GM19395 (cell line): ENCODE results near the gene MAP1LC3B.

Experiments used
- ATAC-seq: cut with Tn5 transposase; IDR thresholded peaks from one replicate; pipeline ENCODE4 v1.9.1; 2021; ENCODE audit warnings: mild to moderate bottlenecking, moderate library complexity; ENCODE audit not compliant: unreplicated experiment

Gene MAP1LC3B

GRCh38 chr16:87407511-87408112 lies 15.5 kb downstream of the MAP1LC3B start:
- no peak for ATAC-seq

DNA sequence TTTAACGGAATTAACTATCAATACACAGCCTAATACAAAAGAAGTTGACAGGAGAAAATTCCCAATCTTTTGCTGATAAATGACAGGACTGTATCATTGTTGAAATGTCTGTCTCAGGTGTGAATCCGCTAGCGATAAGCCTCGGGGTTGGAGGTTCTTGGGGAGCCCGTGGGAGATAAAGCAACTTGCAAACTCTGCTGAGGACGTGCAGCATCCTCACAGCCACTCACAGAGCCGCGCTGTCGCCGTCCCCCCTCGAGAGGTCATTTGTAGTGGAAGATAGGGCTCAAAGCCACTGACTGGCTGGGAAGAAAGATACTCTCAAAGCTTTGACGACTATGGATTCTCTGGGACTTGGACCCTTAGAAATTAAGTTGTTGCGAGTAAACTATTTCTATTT lies 17.0 kb downstream of the MAP1LC3B start:
- ATAC-seq = no peak

DNA sequence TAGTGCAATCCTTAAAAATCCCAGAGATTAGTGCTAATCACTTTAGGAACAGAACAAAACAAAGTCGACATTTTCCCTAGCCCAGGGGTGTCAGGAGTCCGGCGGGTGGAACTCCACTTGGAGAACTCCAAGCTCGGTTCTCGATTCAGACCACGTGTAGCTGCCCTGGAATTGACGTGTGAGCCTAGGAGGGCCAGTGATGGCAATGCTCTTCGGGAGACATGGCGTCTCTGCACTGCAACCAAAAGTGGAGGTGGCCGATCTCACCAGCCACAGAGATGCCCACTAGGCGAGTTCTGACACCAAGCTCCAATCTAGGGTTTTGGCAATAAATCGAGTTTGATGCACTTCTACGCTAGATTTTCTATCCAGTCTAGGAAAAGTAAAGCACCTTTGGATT lies 17.6 kb downstream of the MAP1LC3B start:
- ATAC-seq = no peak

DNA sequence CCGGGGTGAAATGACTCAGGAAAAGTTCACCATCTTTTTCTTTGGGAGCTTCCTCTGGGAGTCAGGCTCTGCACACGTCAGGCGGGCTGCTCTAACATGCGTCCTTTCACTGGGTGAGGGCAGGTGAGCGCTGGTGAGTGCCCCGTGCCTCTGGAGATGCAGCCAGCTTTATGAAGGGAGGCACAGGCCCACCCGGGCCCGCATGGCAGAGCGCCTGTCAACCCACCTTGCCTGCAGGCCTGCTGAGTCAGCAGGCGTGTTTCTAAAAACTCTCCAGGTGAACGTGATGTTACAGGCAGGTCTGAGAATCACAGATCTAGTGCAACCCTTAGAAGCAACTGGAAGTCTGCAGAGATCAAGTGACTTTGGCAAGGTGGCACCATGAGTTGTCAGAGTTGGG lies 18.4 kb downstream of the MAP1LC3B start:
- ATAC-seq = no peak

DNA sequence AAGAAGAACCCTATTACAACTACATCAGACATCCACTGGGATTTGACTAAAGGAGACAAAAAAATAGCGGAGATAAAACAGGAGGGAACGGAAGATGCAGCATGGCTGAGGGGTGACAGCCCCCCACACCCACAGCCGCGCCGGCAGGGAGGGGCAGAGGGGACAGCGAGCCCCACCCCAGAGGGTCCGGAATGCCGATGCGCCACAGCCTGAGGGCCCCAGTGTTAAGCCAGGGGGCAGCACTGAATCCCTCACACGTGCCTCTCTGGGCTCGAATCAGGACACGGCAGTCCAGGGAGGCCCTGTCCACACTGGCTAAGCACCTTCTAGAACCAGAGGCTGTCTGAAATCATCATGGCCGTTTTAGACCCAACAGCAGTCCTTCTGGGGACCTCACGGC lies 18.8 kb downstream of the MAP1LC3B start:
- ATAC-seq = no peak

GRCh38 chr16:87411375-87412271 lies 19.5 kb downstream of the MAP1LC3B start:
- ATAC-seq = no peak

DNA sequence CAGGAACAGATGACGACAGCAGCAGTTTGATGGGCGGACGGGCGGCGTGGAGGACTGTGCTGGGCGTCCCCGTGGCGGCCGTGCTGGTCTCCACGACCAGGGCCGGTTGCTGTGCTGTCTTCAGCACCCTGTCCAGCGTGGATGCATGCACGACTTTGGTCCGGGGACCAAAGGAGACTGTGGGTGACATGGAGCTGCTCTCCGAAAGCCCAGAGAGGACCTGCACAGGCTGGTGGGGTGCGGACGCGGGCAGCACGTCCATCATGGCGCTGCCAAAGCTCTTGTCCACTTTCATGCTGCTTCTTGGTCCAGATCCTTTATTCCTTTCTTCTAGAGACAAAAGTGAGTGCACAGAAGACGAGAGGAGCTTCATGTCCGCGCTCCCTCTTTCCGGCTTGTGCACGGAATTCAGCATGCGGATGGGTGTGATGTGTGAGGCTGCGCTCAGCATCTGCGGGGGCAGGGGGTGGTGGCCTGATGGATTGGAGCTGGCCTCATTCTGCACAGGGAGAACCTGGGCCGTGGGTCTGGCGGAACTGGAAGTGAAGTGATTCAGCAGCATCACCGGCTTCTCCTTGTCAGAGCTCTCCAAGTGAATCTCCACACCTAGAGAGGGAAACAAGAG lies 20.3 kb downstream of the MAP1LC3B start:
- ATAC-seq = no peak

- ATAC-seq = no peak
Measured at GRCh38 chr16:87412996-87413421, 20.9 kb downstream of the MAP1LC3B start.

- no peak for ATAC-seq
Measured at GRCh38 chr16:87414251-87414680, 22.1 kb downstream of the MAP1LC3B start.

DNA sequence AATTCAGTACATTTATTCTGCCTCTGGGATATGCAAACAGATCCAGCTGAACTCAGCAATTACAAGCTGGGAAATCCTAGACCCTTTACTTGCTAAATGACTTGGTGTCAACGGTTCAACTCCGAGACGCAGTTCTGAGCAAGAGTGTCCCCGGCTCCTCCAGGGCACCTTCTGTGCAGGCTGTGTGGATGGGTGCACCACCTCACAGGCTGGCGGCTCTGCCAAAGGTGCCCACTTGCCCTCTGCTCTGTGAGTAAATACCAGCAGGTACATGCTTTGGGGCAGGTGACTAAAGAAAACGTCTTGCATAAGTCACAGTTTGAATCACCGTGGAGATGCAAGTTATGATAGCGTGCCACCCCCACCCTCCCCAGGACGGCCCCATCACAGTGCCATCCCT lies 23.3 kb downstream of the MAP1LC3B start:
- no peak for ATAC-seq

GRCh38 chr16:87416826-87417527 lies 24.8 kb downstream of the MAP1LC3B start:
- ATAC-seq = no peak

DNA sequence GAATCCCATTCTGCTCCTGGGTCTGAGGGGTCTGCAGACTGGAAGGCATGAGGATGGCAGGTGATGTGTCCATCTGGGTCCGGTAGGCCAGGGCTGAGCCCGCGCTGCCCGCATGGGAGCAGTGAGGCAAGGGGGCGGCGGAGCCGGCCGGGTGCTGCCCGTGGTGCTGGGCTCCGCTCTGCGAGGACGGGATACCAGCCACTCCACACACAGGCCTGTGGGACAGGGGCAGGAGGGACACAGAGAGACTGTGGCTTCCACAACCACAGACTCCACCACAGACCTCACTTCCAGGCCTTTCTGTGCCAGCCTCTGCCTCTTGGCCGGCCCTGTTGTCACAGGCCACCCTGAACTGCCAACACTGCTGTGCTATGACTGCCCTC lies 25.4 kb downstream of the MAP1LC3B start:
- no peak for ATAC-seq

DNA sequence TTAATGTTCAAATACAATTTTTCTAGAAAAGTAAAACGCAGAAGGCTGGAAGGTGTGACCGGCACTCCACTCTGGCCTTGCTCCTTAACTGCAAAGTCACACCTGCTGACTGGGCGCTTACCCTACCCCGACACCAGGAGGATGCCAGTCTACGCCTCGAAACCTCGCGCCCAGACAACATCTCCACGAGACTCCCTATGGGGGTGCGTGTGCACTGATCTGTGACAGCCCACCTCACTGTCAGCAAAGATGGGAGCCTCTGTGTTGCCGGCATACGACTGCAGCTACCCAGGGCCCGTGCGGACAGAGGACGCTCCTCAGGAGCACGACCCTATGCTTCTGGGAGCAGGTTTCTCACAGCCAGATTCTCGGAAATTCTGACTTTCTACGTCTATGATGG lies 26.1 kb downstream of the MAP1LC3B start:
- no peak for ATAC-seq

DNA sequence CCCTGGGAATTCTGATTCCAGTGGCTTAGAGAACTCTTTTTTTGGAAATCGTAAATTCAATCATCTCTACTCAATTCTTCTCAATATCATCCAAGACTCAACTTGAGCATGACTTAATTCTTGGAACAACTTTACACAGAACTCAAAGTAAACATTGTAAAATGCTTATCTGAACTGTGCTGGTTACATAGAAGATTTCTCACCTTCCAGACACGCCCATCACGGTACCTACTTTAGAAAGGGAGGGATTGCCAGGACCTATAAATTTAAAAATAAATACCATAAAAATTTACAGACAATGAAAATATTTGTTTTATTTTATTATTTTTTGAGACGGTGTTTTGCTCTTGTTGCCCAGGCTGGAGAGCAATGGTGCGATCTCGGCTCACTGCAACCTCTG lies 26.5 kb downstream of the MAP1LC3B start:
- no peak for ATAC-seq

DNA sequence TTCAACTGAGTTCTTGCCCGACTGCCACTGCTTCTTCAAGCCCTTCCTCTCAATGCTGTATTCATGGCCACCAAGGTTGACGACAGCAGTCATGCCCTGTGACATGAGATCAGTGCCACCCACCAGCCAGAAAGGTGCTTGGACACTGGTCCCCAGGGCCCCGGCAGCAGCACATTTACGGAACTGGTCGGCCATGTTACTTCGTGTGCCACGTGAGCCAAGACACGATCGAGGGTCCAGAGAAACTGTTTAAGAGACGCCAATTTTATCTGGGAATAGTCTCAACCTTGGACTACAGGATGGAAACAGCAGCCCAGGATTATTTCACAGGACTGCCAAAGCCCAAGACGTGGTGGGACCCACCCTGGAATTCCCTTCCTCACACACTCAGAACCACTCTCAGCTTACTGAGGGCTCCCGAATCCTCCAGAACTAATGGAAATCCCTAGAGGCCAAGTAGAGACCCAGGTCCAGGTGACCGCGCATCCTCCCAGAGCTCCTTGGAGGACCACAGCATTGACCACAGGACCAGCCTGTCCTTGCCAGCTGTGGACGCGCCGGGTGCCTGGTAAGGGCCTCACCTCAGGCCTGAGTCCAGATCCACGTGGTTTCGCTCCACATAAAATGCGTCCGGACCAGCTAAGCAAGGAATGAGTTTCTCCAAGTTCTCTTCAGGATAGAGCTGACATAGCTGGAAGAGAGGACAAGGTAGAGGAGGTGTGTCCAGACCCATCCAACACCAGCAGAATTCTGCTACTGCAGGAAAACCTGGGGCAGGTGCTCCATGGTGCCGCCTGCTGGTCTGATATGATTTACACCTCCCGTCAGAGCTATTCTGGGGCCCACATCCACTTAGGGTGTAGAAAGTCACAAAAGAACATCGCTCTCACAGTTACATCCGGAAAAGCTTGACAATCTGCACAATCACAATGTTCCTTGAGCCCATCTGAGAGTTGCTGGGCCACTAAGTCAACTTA lies 28.2 kb downstream of the MAP1LC3B start:
- no peak for ATAC-seq

DNA sequence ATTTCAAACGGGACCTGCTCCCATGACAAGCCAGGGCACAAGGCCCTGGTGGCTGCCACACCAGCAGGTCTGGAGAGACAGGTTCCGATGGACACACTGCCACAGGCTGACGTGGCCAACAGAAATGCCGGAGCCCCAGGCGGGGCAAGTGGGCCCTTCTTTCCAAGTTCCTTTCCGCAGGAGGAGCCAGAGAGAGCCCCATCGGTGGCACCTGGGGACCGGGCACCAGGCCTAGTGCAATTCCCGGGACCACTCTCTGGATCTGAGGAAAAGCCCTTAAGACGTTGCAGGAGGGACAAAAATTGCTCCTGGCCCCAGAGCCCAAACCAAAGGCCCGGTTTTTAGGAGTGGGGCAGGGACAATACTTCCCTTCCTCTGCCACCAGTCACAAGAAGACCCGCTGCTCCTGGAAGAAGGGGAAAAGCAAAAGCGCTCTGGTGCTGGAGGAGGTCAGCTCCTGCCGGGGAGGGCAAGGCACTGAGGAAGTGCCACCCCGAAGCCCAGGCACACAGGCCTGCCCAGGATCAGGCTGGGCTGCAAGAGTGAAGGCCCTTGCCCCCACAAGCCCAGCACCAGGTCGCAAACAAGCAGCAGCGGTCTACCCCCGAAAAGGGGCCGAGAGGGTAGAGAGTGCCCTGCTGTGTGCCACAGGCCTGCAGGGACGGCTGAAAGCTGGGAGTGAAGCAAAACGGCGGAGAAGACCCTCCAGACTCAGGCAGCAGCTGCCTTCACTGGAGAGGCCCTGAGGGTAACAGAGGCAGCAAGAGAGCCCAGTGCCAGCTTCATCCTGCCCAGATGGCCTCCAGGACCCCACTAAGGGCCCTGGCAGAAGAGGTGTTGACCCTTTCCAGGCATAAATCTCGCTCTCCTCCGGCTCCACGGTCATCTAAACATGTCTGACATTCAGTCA lies 29.1 kb downstream of the MAP1LC3B start:
- no peak for ATAC-seq

DNA sequence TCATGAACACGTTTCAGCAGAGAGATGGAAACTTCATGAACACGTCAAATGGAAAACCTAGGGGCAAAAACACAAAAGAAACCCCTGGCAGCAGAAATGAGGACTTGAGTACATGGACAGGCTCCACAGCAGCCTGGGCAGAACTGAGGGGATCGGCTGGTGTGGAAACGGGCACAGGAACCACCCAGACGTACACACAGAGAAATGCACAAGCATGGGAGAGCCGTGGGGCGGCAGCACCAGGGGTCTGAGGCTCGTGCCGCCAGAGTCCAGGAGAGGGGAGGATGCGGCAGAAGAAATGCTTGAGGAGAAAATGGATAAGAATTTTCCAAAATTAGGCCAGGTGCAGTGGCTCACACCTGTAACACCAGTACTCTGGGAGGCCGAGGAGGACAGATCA lies 30.0 kb downstream of the MAP1LC3B start:
- ATAC-seq = no peak

GRCh38 chr16:87423429-87423828 lies 31.3 kb downstream of the MAP1LC3B start:
- ATAC-seq = no peak

GRCh38 chr16:87424266-87424665 lies 32.1 kb downstream of the MAP1LC3B start:
- no peak for ATAC-seq
